Globus pallidus (tissue), 1 donor: ENCODE results near the gene PNMT.

Experiments used
- DNase-seq: peaks from one replicate; pipeline ENCODE4 v3.0.0-alpha.2; 2015; ENCODE audit warnings: low spot score

PNMT gene, protein sequence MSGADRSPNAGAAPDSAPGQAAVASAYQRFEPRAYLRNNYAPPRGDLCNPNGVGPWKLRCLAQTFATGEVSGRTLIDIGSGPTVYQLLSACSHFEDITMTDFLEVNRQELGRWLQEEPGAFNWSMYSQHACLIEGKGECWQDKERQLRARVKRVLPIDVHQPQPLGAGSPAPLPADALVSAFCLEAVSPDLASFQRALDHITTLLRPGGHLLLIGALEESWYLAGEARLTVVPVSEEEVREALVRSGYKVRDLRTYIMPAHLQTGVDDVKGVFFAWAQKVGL

DNA sequence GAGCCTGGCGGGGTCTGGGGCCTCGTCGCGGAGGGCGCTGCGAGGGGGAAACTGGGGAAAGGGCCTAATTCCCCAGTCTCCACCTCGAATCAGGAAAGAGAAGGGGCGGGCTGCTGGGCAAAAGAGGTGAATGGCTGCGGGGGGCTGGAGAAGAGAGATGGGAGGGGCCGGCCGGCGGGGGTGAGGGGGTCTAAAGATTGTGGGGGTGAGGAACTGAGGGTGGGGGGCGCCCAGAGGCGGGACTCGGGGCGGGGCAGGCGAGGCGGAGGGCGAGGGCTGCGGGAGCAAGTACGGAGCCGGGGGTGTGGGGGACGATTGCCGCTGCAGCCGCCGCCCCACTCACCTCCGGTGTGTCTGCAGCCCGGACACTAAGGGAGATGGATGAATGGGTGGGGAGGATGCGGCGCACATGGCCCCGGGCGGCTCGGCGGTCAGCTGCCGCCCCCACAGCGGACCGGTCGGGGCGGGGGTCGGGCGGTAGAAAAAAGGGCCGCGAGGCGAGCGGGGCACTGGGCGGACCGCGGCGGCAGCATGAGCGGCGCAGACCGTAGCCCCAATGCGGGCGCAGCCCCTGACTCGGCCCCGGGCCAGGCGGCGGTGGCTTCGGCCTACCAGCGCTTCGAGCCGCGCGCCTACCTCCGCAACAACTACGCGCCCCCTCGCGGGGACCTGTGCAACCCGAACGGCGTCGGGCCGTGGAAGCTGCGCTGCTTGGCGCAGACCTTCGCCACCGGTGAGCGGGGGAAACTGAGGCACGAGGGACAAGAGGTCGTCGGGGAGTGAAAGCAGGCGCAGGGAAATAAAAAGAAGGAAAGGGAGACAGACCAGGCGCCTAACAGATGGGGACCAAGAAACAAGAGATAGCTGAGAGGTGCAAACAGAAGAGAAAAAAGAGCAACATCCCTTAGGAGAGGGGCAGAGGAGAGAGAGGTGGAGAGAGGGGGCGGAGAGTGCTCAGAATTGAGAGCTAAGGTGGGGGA lies at the start of gene PNMT:
TSS of gene PNMT (plus strand) at position 509 of the 980 bp plus-strand sequence. CDS start at position 532, 23 bp downstream.
- no peak for DNase-seq

DNA sequence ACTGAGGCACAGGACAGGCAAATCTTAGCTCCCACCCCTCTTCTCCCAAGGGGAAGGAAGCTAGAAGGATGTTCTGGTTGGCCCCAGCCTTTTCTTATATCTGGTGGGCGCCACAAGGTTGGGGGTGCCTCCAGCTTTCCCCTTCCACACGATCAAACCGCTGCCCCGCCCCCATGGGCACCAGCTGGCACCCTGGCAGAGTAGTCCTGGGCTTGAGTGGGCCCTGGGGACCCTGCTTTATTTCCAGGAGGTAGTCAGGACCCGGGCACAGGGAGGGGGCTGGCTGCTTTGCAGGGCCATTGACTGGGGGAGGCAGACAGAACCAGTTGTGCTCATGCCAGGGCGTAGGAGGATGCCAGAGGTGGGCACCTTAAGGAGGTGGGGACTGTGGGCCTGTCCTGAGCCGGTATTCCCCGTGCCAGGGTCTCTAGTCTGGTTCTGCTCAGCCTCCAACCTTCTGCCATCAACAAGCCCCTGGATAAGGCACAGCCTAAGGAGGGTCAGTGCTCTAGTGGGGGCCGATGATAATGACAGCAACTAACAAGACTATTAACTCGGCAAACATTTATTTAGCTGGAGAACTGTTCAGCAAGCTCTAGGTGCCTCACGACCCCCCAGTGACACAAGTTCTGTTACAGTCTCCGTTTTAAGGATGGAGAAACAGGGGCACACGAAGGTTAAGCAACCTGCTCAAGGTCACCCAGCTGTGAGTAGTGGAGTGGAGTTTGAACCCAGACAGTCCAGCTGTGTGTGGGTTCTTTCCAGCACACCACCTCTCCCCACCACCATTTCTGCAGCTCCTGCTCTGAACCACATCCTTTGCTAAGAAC lies 49.1 kb upstream of the PNMT start:
- DNase-seq = no peak

DNA sequence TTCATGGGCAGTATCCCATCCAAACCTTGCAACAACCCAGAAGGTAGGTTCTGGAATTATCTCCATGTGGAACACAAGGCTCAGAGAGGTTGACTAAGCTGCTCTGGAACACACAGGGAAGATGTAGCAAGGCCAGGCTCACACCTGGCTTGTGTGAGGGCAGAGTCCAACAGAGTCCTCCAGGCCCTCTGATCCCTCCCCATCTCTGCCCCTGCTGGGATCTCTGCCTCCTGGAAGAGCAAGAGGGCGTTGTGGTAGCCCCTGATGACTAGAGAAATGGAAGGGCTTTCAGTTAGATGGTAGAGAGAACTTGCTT lies 48.5 kb upstream of the PNMT start:
- no peak for DNase-seq

DNA sequence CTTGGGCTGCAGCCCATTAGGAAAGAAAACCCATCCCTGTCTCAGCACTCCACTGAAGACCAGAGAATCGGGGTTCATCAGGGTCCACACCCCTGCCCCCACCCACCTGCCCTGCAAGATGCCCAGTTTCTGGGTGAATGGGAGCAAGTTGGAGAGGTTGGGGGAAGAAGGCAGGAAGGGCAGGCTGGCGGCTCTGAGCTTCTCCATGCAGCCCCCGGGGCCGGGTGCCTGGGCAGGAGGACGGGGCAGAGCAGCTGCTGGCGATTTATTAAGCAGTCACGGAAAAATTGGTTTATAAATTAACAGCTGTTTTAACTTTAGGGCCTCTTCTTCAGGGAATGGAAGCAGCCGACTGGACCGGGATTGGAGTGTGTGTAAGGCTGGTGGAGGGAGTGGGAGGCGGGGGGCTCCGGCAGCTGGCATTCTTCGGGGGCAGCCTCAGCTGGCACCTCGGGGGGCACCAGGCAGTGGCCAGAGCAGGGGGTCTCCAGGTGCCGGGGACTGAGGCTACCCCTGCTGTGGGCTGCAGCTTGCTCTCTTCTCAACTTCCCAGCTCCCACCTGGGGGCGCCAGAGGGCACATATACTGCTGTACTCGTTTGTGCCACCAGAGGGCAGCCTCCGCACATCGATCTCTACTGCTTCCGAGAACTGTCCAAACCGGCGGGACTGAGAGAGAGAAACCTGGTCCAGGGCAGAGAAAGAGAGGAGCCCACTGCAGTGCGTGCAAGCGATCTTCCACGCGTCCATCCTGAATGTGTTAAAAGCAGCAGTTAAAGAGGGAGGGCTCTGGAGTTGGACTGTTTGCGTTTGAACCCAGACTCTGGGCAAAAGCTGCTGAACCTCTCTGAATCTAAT lies 46.5 kb upstream of the PNMT start:
- peak; percentile 81 for DNase-seq

DNA sequence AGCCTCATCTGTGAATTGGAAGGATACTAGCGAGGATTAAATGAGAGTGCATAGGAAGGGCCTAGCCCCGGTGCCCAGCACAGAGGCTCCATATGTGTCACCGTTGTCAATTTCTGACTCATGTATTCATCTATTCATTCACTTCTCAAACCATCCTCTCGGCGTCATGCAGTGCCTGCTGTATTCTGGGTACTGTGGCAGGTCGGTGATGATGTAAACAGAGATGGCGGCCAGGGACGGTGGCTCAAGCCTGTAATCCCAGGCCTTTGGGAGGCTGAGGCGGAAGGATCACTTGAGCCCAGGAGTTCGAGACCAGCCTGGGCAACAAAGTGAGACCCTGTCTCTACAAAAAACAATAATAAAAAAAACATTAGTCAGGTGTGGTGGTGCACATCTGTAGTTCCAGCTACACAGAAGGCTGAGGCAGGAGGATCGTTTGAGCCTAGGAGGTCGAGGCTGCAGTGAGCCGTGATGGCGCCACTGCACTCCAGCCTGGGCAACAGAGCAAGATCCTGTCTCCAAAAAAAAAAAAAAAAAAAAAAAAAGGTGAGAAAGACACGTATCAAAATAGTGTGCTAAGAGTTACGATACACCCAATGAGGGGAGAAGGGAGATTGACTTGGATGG lies 45.8 kb upstream of the PNMT start:
- DNase-seq = no peak

DNA sequence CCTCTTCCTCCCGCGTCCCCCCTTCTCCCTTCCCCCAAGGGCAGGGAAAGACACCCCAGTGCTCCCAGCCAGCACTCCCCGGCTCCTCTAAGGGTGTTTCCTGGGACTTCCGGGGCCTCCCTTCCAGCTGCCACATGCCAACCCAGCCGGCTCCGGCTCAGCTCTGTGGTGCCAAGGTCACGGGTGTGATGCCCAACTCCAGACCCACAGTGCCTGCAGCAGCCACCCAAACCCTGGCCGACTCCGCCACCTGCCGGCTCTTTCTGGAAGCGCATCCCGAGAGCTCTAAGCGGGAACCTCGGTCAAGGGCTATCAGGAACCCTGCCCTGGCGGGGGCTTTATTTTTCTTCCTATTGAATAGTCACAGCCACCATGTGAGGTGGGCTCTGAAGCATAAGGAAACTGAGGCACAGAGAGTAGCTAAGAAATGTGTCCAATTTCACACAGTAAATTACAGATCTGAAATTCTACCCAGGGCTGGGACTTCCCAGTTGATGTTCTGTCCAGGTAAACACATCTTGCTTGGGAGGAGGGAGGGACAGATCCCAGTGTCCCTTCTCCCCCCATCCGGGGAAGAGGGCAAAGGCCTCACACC lies 44.8 kb upstream of the PNMT start:
- peak; percentile 76 for DNase-seq

DNA sequence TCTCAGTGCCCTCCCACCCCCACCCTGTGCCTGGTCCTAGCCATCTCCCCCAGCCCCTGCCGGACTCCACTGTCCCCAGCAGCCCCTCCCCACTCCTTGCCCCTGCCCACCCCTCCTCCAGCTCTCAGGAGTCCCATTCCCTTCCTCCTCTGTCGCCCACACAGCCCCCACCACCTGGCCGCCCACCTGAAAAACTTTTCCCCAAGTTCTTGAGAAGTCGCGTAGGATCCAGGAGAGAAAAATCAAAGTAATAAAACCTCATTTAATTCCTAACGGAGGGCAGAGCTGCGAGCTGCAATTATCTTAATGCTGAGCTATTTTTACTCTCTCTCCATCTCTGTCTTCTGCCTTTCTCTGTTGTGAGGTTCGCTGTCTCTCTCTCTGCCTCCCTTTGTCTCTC lies 43.9 kb upstream of the PNMT start:
- no peak for DNase-seq

DNA sequence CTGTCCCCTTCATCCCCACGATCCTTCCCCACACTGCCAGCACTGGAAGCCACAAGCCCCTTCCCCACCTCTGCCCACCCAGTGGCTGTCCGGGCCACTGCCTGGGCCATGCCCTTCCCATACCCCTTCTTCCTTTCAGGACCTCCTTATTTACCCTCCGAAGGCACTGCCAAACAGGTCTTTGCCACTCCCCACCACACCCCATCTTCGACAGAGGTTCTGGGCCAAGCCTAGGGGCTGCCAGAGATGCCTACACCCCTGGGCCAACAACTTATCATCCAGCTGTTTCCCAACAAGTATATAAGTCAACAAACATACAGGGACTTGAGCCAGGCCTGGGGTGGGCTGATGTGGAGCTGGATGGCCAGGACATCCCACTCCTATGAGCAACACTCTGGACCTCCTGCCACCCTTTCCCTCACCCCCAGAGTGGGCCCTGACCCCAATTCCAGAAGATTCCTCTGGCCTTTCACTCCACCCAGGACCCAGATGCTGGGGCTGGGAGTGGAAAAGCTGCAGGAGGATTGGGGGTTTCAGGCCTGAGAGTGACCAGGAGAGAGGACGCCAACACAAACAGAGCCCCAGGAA lies 43.0 kb upstream of the PNMT start:
- DNase-seq = no peak

DNA sequence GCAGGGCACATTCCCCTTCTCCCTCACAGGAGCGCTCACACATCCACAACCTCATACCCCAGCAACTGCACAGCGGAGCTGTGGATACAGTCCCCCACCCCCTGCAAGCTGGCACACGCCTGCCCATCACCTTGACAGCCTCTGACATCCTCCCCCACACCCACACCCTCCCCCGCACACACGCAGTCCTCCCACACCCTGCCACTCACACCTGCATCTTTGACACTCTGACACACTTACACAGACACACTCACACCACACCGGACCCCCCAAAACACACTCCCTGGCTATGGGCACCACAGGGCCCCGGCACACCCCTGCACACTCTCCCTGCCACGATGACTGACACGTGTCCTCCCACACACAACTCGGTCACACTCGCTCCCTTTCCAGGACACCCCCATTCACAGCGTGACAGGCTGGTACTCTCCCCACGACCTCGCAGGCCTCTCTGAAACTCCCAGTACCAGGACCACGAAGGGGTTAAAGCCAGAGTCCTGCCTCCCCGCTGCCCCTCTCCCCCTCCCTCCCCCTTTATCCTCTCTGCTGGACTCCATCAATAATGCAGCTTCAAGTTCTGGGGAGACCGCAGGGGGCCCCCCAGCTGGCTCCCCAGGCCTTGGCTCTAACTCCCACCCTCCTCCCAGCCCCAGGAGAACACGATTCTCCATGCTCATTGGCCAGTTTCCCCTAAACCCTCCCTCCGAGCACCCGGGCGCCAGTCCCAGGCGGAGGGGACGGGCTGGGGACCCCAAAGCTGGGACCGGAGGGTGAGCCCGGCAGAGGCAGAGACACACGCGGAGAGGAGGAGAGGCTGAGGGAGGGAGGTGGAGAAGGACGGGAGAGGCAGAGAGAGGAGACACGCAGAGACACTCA lies 41.8 kb upstream of the PNMT start, which contains the start of gene PPP1R1B:
TSS of gene PPP1R1B (plus strand) at position 782 of the 876 bp plus-strand sequence. CDS start 441 bp downstream, outside the sequence.
- DNase-seq = no peak

DNA sequence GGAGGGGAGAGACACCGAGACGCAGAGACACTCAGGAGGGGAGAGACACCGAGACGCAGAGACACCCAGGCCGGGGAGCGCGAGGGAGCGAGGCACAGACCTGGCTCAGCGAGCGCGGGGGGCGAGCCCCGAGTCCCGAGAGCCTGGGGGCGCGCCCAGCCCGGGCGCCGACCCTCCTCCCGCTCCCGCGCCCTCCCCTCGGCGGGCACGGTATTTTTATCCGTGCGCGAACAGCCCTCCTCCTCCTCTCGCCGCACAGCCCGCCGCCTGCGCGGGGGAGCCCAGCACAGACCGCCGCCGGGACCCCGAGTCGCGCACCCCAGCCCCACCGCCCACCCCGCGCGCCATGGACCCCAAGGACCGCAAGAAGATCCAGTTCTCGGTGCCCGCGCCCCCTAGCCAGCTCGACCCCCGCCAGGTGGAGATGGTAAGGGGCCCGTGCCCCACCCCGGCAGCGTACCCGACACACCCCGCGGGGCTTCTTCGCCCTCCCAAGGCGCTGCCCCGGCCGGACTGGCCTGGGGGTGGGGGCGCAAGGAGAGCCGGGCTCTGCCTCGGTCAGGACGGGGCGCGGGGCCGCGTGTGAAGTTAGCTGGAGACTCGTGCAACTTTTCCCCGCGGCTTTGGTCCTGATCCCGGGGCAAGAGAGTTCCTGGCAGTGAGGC lies 41.1 kb upstream of the PNMT start:
- DNase-seq = no peak

DNA sequence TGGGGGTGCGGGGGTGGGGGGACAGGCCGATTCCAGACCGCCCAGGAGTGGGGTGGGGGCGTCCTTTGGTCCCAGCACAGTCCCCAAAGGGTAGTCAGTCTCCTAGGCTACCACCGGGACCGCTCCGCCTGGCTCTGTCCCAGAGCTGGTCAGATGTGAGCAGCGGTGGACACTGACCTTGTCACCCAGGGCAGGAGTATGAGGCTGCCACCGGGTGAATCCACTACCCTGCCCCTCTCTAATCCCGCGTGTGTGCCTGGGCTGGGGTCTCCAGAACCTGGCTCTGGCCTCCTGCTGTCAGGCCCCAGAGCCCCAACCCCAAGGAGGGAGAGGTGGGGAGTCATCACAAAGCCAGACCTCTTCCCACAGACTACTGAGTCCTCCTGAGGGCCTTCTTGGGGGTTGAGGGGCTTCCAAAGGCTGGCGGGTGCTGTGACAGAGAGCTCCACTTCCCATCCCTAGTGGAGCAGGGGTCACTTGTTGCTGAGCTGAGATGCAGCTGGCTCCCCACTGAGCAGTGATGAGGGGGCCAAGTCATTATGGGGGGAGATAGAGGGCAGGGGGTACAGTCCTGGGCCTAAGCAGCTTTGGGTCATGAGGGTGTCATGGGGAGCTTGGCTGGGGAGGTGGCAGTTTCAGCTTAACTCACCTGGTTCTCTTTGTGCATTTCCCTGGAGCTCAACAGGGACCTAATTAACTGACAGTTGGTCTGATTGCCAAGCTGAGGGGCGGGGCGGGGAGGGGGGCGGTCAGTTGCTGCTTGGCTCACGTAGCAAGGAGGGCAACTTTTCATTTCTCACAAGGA lies 40.3 kb upstream of the PNMT start:
- DNase-seq = no peak

DNA sequence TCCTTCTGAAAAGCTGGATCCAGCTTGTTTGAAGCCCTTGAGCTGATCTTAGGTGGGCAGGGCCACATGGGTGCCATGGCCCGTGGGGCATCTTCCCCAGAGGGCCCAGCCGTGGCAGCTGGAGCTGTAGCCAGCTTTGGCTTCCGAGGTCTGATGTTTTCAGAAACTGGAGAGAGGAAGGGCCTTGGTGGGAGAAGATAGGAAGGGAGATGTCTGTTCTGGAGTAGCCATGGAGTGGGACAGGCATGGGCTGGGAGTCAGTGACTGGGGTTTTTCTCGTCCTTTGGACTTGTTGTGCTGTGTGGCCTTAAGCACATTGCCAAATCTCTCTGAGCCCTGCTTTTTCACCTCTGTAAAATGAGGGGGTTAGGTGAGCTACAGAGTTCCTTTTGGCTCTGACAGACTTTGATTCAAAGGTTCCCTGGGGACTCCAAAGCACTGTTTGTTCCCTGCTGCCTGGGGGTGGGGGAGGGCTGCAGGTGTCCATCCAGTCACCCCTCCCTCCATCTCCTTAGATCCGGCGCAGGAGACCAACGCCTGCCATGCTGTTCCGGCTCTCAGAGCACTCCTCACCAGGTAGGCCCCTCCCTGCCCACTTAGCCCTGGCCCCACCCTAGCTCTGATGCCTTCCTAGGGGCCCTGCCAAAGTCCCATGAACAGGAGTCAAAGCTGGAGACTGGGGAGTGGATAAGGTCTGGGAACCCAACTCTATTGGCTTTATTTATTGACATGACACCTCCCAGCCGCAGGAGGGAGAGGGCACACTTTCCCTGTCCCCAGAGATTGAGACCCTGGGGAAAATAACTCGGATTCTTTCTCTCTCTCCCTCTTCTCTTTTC lies 39.4 kb upstream of the PNMT start:
- DNase-seq = no peak

DNA sequence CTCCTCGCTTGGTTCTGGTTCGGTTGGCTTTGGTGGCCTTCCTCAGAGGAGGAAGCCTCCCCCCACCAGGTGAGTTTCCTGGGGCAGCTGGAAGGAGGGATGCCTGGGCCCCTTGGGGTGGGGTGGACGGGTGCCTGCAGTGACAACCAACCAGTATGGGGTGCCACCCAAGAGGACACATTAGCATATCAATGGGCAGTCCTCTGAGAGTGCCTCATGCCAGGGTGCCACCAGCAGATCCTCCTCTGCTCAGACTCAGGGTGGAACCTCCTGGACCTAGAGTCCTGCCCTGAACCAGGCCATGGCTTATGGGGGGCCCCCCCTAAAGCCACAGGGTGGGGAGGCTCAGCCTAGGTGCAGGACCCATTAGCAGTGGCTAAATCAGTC lies 38.8 kb upstream of the PNMT start:
- DNase-seq = no peak

DNA sequence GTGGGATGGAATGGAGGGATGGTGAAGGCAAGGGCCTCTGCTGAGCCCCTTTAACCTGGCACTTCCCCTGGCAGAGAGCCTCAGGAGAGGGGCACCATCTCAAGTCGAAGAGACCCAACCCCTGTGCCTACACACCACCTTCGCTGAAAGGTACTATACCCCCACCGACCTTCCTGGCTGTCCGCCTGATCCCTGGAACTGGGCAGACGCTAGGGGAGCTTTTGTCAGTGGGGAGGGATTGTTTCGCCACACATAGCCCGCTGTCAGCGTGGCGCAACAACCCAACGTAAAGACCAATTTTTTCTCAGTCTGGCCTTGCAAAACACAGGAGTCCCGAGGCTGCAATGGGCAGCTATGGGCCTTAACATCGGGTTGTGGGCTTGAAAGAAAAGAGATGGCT lies 38.4 kb upstream of the PNMT start:
- no peak for DNase-seq

DNA sequence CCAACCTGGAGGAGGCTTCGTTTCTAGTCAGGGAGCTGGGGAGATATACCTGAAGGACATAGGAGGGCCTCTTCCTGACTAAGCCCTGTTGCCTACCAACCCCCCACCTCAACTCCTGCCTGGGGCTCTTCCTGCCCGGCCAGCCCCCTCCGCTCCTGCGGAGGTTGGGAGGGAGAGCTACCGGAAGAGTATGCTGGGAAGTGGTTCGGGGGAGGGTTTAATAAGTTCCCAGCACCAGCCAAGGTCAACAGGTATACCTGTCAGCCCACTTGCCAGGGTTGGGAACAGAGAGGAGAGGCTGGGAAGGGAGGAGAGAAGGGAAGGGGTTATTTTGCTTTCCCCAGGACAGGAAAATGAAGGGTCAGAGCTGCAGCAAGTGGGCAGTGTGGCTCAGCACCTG lies 36.9 kb upstream of the PNMT start:
- no peak for DNase-seq

DNA sequence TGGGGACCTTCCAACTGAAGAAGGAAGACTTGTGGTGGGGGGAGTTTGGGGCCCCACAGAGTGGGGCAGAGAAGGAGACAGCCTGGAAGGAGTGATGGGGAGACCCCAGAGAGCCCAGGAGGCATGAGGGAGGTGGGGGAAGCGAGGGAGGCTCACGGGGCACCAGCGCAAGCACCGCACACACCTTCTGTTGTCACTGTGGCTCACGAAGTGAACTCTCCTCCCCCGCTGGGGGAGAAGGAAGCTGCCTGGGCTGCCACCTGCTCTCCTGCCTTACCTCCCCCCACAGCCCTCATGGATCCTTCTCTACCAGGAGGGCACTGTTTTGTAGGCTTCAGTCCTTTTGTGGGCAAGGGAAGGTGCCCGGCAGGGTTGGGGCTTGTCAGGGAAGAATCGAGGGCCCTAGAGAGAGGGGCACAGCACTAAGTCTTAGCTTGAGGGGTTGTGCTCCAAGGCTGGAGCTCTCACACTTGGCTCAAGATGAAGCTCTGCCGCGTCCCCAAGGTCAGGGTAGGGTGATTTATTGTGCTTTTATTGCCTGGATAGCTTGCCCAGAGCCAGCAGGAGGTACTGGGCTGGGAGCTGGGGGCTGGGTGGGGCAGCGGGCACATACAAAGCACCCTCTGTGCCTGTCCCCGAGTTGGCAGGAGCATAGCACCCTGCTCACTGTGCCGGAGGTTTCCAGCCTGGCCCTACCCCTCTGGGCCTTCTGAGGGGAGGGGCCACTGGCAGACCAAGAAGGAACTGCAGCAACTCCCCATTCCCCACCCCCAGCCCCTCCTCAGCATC lies 35.9 kb upstream of the PNMT start:
- DNase-seq = peak; percentile 84
